Karpas-422 (cell line): ENCODE results near the gene RPL36A. TPM values are rescaled to one million over a fixed set of nuclear protein-coding genes. Genes with fewer than 3 reads are reported as not detected.

Source experiments
- DNase-seq: peaks from one replicate; pipeline ENCODE4 v3.0.0-alpha.2; 2015
- H2AFZ ChIP-seq: fragments of 200-600 bp; sonication (generic); 2 replicates; pipeline ENCODE4 v1.6.1; 2014; ENCODE audit warnings: antibody characterized with exemption, low read length, mixed read lengths
- H3K27ac ChIP-seq: fragments of 200-600 bp; sonication (generic); 2 replicates; pipeline ENCODE4 v1.5.1; 2014; ENCODE audit warnings: mild to moderate bottlenecking, low read length, moderate library complexity
- H3K27me3 ChIP-seq: fragments of 200-600 bp; sonication (generic); 2 replicates; pipeline ENCODE4 v1.6.1; 2014; ENCODE audit warnings: low read length, mixed read lengths
- H3K36me3 ChIP-seq: fragments of 200-600 bp; sonication (generic); 2 replicates; pipeline ENCODE4 v1.6.1; 2014; ENCODE audit warnings: low read length, mixed read lengths; ENCODE audit not compliant: insufficient read depth
- H3K4me1 ChIP-seq: fragments of 200-600 bp; sonication (generic); 2 replicates; pipeline ENCODE4 v1.6.1; 2014; ENCODE audit warnings: mild to moderate bottlenecking, low read length, mixed read lengths
- H3K4me2 ChIP-seq: fragments of 200-600 bp; sonication (generic); 2 replicates; pipeline ENCODE4 v1.6.1; 2014; ENCODE audit warnings: low read length, low read depth, mild to moderate bottlenecking; ENCODE audit not compliant: poor library complexity, severe bottlenecking
- H3K4me3 ChIP-seq: fragments of 200-600 bp; sonication (generic); 2 replicates; pipeline ENCODE4 v1.5.1; 2014; ENCODE audit warnings: mild to moderate bottlenecking, antibody characterized with exemption, low read length, mixed read lengths
- H3K79me2 ChIP-seq: fragments of 200-600 bp; sonication (generic); 2 replicates; pipeline ENCODE4 v1.6.1; 2014; ENCODE audit warnings: mild to moderate bottlenecking, low read length, mixed read lengths
- H3K9ac ChIP-seq: fragments of 200-600 bp; sonication (generic); 2 replicates; pipeline ENCODE4 v1.6.0; 2014; ENCODE audit warnings: low read length
- H3K9me2 ChIP-seq: fragments of 200-600 bp; sonication (generic), shearing (Covaris generic); replicated peaks from 2 replicates; pipeline ENCODE4 v1.6.0; 2014; ENCODE audit warnings: mild to moderate bottlenecking, low read length, moderate library complexity; ENCODE audit not compliant: insufficient read depth
- H3K9me3 ChIP-seq: fragments of 300-700, 200-600 bp; sonication (generic); 2 replicates; pipeline ENCODE4 v1.6.1; 2014; ENCODE audit warnings: low read length, mixed read lengths
- H4K20me1 ChIP-seq: fragments of 200-600 bp; sonication (generic); 2 replicates; pipeline ENCODE4 v1.6.1; 2014; ENCODE audit warnings: mild to moderate bottlenecking, antibody characterized with exemption, low read length, low read depth; ENCODE audit not compliant: insufficient read depth
- total RNA-seq: library from RNA; depleted of rRNA; stranded (reverse); fragments of >200 nt; shearing (Covaris generic); gene quantifications from 2 replicates; pipeline ENCODE4 v1.2.3, GENCODE V29; 2014; ENCODE audit warnings: low replicate concordance

RPL36A gene
- total RNA-seq, 1 experiment from 2014 or later, result 1,280 TPM

DNA sequence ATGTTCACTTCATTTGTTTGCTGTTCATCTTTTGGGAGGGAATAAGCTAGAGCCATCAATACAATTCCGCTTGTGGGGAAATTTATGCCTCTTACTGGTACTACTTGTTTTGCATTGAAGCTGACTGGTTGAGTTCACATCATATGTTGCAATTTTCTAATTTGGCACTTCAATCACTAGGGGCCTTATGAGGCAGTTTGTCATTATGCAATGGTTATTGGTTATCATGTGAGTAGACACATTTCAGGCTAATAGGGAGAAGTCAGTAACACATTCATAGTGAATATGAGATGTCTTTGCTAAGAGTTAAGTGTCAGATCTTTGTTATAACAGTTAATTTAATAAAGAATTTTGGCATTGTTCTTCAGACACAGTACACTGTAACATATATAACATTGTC is 5.0 kb downstream of the RPL36A start:
- H3K27ac ChIP-seq, result peak overlapping the region; percentile 24; the same call in 1 of the 2 replicates
- H3K27me3 ChIP-seq, result no peaks in the 10 kb centered on the region
- H3K4me2 ChIP-seq, result no peak overlapping the region
- peaks cover 13% of the 10 kb centered on the region for H3K36me3 ChIP-seq
- H3K79me2 ChIP-seq, result peaks cover 10% of the 10 kb centered on the region
- H3K4me1 ChIP-seq, result peaks cover 21% of the 10 kb centered on the region
- H3K4me3 ChIP-seq, result no peak overlapping the region
- DNase-seq, result peak; percentile 62
- no peaks in the 10 kb centered on the region for H3K9me2 ChIP-seq
- H2AFZ ChIP-seq, result no peak overlapping the region
- no peaks in the 10 kb centered on the region for H4K20me1 ChIP-seq
- no peak overlapping the region for H3K9ac ChIP-seq
- H3K9me3 ChIP-seq, result no peaks in the 10 kb centered on the region

GRCh38 chrX:101397779-101398178 is 7.0 kb downstream of the RPL36A start:
- no peaks in the 10 kb centered on the region for H3K79me2 ChIP-seq
- no peak overlapping the region for H2AFZ ChIP-seq
- no peak overlapping the region for H3K4me3 ChIP-seq
- no peak overlapping the region for H3K9ac ChIP-seq
- no peak for DNase-seq
- no peaks in the 10 kb centered on the region for H3K9me3 ChIP-seq
- no peak overlapping the region for H3K27ac ChIP-seq
- no peak overlapping the region for H3K4me2 ChIP-seq
- no peaks in the 10 kb centered on the region for H3K9me2 ChIP-seq
- no peaks in the 10 kb centered on the region for H4K20me1 ChIP-seq
- no peaks in the 10 kb centered on the region; the same call in 1 of the 2 replicates for H3K36me3 ChIP-seq
- H3K27me3 ChIP-seq, result no peaks in the 10 kb centered on the region
- peaks cover 11% of the 10 kb centered on the region; the same call in 1 of the 2 replicates for H3K4me1 ChIP-seq

GRCh38 chrX:101398694-101399093 is 7.9 kb downstream of the RPL36A start:
- no peaks in the 10 kb centered on the region for H3K79me2 ChIP-seq
- no peaks in the 10 kb centered on the region for H3K27me3 ChIP-seq
- no peak overlapping the region for H3K27ac ChIP-seq
- H3K9ac ChIP-seq, result no peak overlapping the region
- H3K4me2 ChIP-seq, result no peak overlapping the region
- no peak for DNase-seq
- no peaks in the 10 kb centered on the region for H3K9me3 ChIP-seq
- H4K20me1 ChIP-seq, result no peaks in the 10 kb centered on the region
- no peaks in the 10 kb centered on the region for H3K9me2 ChIP-seq
- H3K4me1 ChIP-seq, result peaks cover 5% of the 10 kb centered on the region; the same call in 1 of the 2 replicates
- peaks cover under 1% of the 10 kb centered on the region; the same call in 1 of the 2 replicates for H3K36me3 ChIP-seq
- no peak overlapping the region for H3K4me3 ChIP-seq
- H2AFZ ChIP-seq, result no peak overlapping the region

GRCh38 chrX:101399825-101400224 is 9.0 kb downstream of the RPL36A start:
- Histone ChIP-seq H3K27me3 (no peaks in the 10 kb centered on the region), H3K9me2 (no peaks in the 10 kb centered on the region), H3K9ac (no peak overlapping the region), H3K4me3 (no peak overlapping the region), H3K27ac (no peak overlapping the region), H2AFZ (no peak overlapping the region), H3K79me2 (peaks cover 8% of the 10 kb centered on the region), H3K9me3 (no peaks in the 10 kb centered on the region), H4K20me1 (no peaks in the 10 kb centered on the region), H3K36me3 (peaks cover 4% of the 10 kb centered on the region; the same call in 1 of the 2 replicates), H3K4me2 (no peak overlapping the region), H3K4me1 (0 out of 2 replicates have a peak, but pooled peaks cover 4% of the 10 kb centered on the region)
- DNase-seq, result no peak

GRCh38 chrX:101407167-101407747 is 16.4 kb downstream of the RPL36A start:
- peak; percentile 66 for DNase-seq
- Histone ChIP-seq H3K4me2 (peak overlapping the region; percentile 86), H4K20me1 (peaks cover 1% of the 10 kb centered on the region; the same call in 1 of the 2 replicates), H3K9ac (peak overlapping the region; percentile 76), H2AFZ (no peak overlapping the region), H3K27me3 (no peaks in the 10 kb centered on the region), H3K4me1 (peaks cover 34% of the 10 kb centered on the region), H3K9me3 (no peaks in the 10 kb centered on the region), H3K27ac (peak overlapping the region; percentile 51), H3K36me3 (peaks cover 4% of the 10 kb centered on the region; the same call in 1 of the 2 replicates), H3K79me2 (peaks cover 70% of the 10 kb centered on the region), H3K9me2 (no peaks in the 10 kb centered on the region), H3K4me3 (peak overlapping the region; percentile 76)

GRCh38 chrX:101407748-101408531 is 17.1 kb downstream of the RPL36A start, which contains the start of the genes GLA and HNRNPH2:
GLA (minus strand) TSS chrX:101407925; CDS start chrX:101407903, 22 bp downstream.
HNRNPH2 (plus strand) TSS chrX:101408222; CDS start chrX:101411989, 3,767 bp downstream.
- Histone ChIP-seq H3K36me3 (peaks cover 4% of the 10 kb centered on the region; the same call in 1 of the 2 replicates), H3K9me2 (no peaks in the 10 kb centered on the region), H4K20me1 (peaks cover 3% of the 10 kb centered on the region; the same call in 1 of the 2 replicates), H3K9me3 (no peaks in the 10 kb centered on the region), H3K9ac (peak within 1 kb of the TSS; percentile 77), H3K4me3 (peak within 1 kb of the TSS; percentile 76), H3K27ac (peak within 1 kb of the TSS; percentile 83), H3K4me2 (peak within 1 kb of the TSS; percentile 86), H3K27me3 (no peaks in the 10 kb centered on the region), H2AFZ (no peak within 1 kb of the TSS), H3K4me1 (peaks cover 41% of the 10 kb centered on the region), H3K79me2 (peaks cover 72% of the 10 kb centered on the region)
- peak; percentile 96 for DNase-seq

DNA sequence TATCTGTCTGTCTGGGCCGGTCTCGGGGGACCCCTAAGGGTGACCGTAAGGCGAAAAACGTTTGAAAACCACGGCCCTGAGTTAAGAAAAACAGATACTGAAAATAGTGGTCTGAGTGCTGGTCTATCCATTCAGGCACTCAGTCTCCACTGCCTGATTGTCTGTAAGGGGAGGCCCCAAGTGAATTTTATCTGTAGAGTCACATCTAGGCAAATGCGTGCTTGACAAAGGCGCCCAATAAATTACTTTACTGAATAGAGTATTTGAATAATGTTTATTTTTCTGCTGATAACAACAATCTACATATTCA is 17.7 kb downstream of the RPL36A start:
- H3K4me3 ChIP-seq, result peak overlapping the region; percentile 73

GRCh38 chrX:101409043-101409442 is 18.2 kb downstream of the RPL36A start:
- Histone ChIP-seq H3K36me3 (no peaks in the 10 kb centered on the region), H3K79me2 (peaks cover 69% of the 10 kb centered on the region), H4K20me1 (peaks cover 3% of the 10 kb centered on the region; the same call in 1 of the 2 replicates), H3K4me1 (peaks cover 51% of the 10 kb centered on the region), H3K27me3 (no peaks in the 10 kb centered on the region), H3K4me3 (peak overlapping the region; percentile 73), H2AFZ (no peak overlapping the region), H3K9me3 (no peaks in the 10 kb centered on the region), H3K9ac (peak overlapping the region; percentile 77), H3K9me2 (no peaks in the 10 kb centered on the region), H3K4me2 (peak overlapping the region; percentile 83), H3K27ac (peak overlapping the region; percentile 83)
- no peak for DNase-seq

More for the DNA sequence above, 17.7 kb downstream of the RPL36A start:
- Histone ChIP-seq H2AFZ (no peak overlapping the region), H3K27ac (peak overlapping the region; percentile 83), H3K4me1 (peaks cover 46% of the 10 kb centered on the region), H3K9me2 (no peaks in the 10 kb centered on the region), H3K36me3 (peaks cover 4% of the 10 kb centered on the region; the same call in 1 of the 2 replicates), H3K9me3 (no peaks in the 10 kb centered on the region), H4K20me1 (peaks cover 3% of the 10 kb centered on the region; the same call in 1 of the 2 replicates), H3K9ac (peak overlapping the region; percentile 77), H3K79me2 (peaks cover 72% of the 10 kb centered on the region), H3K27me3 (no peaks in the 10 kb centered on the region), H3K4me2 (peak overlapping the region; percentile 83)
- DNase-seq, result no peak
